ENCODE results near the gene CAB39.

DNA sequence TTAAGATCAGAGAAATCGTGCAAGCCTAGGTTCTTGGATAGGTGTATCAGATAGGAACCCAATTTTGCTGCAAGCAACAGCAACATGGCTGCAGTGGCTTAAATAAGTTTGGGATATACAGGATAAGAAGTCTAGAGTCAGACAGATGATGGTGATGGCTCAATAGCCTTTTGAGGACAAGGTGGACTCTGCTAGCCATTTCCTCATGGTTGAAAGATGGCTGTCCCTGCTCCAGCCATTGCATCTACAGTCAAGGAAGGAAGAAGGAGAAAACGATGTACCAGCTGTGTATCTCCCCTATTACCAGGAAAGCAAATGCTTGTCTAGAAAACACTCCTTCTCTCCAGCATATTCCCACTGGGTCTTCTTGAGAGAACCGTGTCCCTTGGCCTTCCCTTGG, 30.1 kb upstream of the CAB39 start:
- TF ChIP-seq, protein P1, sequence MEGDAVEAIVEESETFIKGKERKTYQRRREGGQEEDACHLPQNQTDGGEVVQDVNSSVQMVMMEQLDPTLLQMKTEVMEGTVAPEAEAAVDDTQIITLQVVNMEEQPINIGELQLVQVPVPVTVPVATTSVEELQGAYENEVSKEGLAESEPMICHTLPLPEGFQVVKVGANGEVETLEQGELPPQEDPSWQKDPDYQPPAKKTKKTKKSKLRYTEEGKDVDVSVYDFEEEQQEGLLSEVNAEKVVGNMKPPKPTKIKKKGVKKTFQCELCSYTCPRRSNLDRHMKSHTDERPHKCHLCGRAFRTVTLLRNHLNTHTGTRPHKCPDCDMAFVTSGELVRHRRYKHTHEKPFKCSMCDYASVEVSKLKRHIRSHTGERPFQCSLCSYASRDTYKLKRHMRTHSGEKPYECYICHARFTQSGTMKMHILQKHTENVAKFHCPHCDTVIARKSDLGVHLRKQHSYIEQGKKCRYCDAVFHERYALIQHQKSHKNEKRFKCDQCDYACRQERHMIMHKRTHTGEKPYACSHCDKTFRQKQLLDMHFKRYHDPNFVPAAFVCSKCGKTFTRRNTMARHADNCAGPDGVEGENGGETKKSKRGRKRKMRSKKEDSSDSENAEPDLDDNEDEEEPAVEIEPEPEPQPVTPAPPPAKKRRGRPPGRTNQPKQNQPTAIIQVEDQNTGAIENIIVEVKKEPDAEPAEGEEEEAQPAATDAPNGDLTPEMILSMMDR (IDR thresholded peaks at IDR 0.05), result no peak
- no peak for TF ChIP-seq POLR2A (IDR thresholded peaks at IDR 0.05)
